DOHH2 (cell line): ENCODE results near the gene RPN1.
A peak's percentile ranks its signal among the peaks of the same experiment; 100 is the strongest.

ENCODE experiments used
- H3F3A ChIP-seq: fragments of 200-600 bp; sonication (generic), shearing (Covaris generic); 2 replicates; pipeline ENCODE4 v1.6.0; 2016; ENCODE audit warnings: antibody characterized with exemption, mild to moderate bottlenecking; ENCODE audit not compliant: control insufficient read depth, insufficient read depth
- H3K27ac ChIP-seq: fragments of 200-600 bp; sonication (generic); 2 replicates; pipeline ENCODE4 v1.5.1; 2014; ENCODE audit warnings: low read depth, mild to moderate bottlenecking, low read length, moderate library complexity
- H3K27me3 ChIP-seq: fragments of 200-600 bp; sonication (generic); 2 replicates; pipeline ENCODE4 v1.6.1; 2014; ENCODE audit warnings: mild to moderate bottlenecking, low read length, mixed read lengths; ENCODE audit not compliant: control insufficient read depth
- H3K36me3 ChIP-seq: fragments of 200-600 bp; sonication (generic); 2 replicates; pipeline ENCODE4 v1.6.1; 2014; ENCODE audit warnings: mild to moderate bottlenecking, low read length, moderate library complexity, mixed read lengths; ENCODE audit not compliant: control insufficient read depth
- H3K4me1 ChIP-seq: fragments of 200-600 bp; sonication (generic); 2 replicates; pipeline ENCODE4 v1.6.1; 2014; ENCODE audit warnings: mild to moderate bottlenecking, low read length, mixed read lengths; ENCODE audit not compliant: control insufficient read depth
- H3K4me2 ChIP-seq: fragments of 200-600 bp; sonication (generic); 2 replicates; pipeline ENCODE4 v1.6.0; 2014; ENCODE audit warnings: mild to moderate bottlenecking, low read length, moderate library complexity
- H3K4me3 ChIP-seq: fragments of 200-600 bp; sonication (generic); 2 replicates; pipeline ENCODE4 v1.5.1; 2014; ENCODE audit warnings: mild to moderate bottlenecking, low read length, mixed read lengths
- H3K79me2 ChIP-seq: fragments of 200-600 bp; sonication (generic); 2 replicates; pipeline ENCODE4 v1.6.1; 2014; ENCODE audit warnings: mild to moderate bottlenecking, low read length, mixed read lengths; ENCODE audit not compliant: control insufficient read depth
- H3K9me2 ChIP-seq: fragments of 200-600 bp; sonication (generic); replicated peaks from 2 replicates; pipeline ENCODE4 v1.6.1; 2014; ENCODE audit warnings: mild to moderate bottlenecking, low read length, mixed read lengths; ENCODE audit not compliant: control insufficient read depth
- H3K9me3 ChIP-seq: fragments of 200-600 bp; sonication (generic); 2 replicates; pipeline ENCODE4 v1.6.1; 2014; ENCODE audit warnings: antibody characterized with exemption, low read length, mixed read lengths; ENCODE audit not compliant: control insufficient read depth, insufficient read depth
- H4K20me1 ChIP-seq: fragments of 200-600 bp; sonication (generic); 2 replicates; pipeline ENCODE4 v1.6.0; 2014; ENCODE audit warnings: low read depth, mild to moderate bottlenecking, antibody characterized with exemption, low read length, moderate library complexity; ENCODE audit not compliant: control insufficient read depth, insufficient read depth
- CTCF ChIP-seq: fragments of 200-600 bp; sonication (generic); IDR thresholded peaks from one replicate; pipeline ENCODE4 v1.5.1; 2014; ENCODE audit warnings: antibody characterized with exemption, mild to moderate bottlenecking, low read depth, low read length; ENCODE audit not compliant: poor library complexity, severe bottlenecking
- EZH2phosphoT487 ChIP-seq: fragments of 200-600 bp; sonication (generic); IDR thresholded peaks from 2 replicates; pipeline ENCODE4 v1.6.1; 2017; ENCODE audit warnings: borderline replicate concordance, mild to moderate bottlenecking, antibody characterized with exemption, low read length, moderate library complexity, mixed read lengths

The RPN1 gene

GRCh38 chr3:128648402-128648801 lies 2.2 kb downstream of the RPN1 start:
- Histone ChIP-seq H3K36me3 (peaks cover 55% of the 10 kb centered on the region), H3K27ac (no peak overlapping the region), H3K4me2 (peak overlapping the region; percentile 90), H3K9me3 (no peaks in the 10 kb centered on the region), H3K79me2 (peaks cover 73% of the 10 kb centered on the region), H4K20me1 (peaks cover 26% of the 10 kb centered on the region), H3F3A (0 out of 2 replicates have a peak, but pooled peaks cover 4% of the 10 kb centered on the region), H3K9me2 (no peaks in the 10 kb centered on the region), H3K4me3 (peak overlapping the region; percentile 94), H3K27me3 (no peaks in the 10 kb centered on the region), H3K4me1 (peaks cover 25% of the 10 kb centered on the region)
- no peak for TF ChIP-seq CTCF
- no peak for TF ChIP-seq EZH2phosphoT487

GRCh38 chr3:128647307-128647706 lies 3.3 kb downstream of the RPN1 start:
- Histone ChIP-seq H3K27me3 (no peaks in the 10 kb centered on the region), H3F3A (0 out of 2 replicates have a peak, but pooled peaks cover 4% of the 10 kb centered on the region), H3K4me3 (no peak overlapping the region), H3K9me2 (no peaks in the 10 kb centered on the region), H3K4me1 (peaks cover 25% of the 10 kb centered on the region), H3K9me3 (no peaks in the 10 kb centered on the region), H4K20me1 (peaks cover 26% of the 10 kb centered on the region), H3K27ac (no peak overlapping the region), H3K36me3 (peaks cover 60% of the 10 kb centered on the region), H3K79me2 (peaks cover 84% of the 10 kb centered on the region), H3K4me2 (no peak overlapping the region; the same call in 1 of the 2 replicates)
- TF ChIP-seq EZH2phosphoT487 = no peak
- TF ChIP-seq CTCF = no peak

GRCh38 chr3:128634075-128634611 lies 16.5 kb downstream of the RPN1 start:
- Histone ChIP-seq H3K79me2 (peaks cover 81% of the 10 kb centered on the region), H3K36me3 (peaks cover 76% of the 10 kb centered on the region)

More at GRCh38 chr3:128634075-128634611, 16.5 kb downstream of the RPN1 start:
- TF ChIP-seq EZH2phosphoT487 (no peak), CTCF (no peak)
- Histone ChIP-seq H3K4me1 (no peaks in the 10 kb centered on the region), H3K9me2 (no peaks in the 10 kb centered on the region), H3K27me3 (no peaks in the 10 kb centered on the region), H4K20me1 (peaks cover 2% of the 10 kb centered on the region; the same call in 1 of the 2 replicates), H3F3A (peaks cover 2% of the 10 kb centered on the region; the same call in 1 of the 2 replicates), H3K4me3 (no peak overlapping the region), H3K4me2 (no peak overlapping the region), H3K9me3 (no peaks in the 10 kb centered on the region), H3K27ac (no peak overlapping the region)
